ENCODE measurements around the gene SPPL3. TPM values are rescaled to one million over a fixed set of nuclear protein-coding genes. Genes with fewer than 3 reads are reported as not detected.

Gene SPPL3
- total and polyA plus RNA-seq, 8 donors: 44.5 to 76.2 (median 68.1) TPM

GRCh38 chr12:120722784-120723183 lies 181.4 kb downstream of the SPPL3 start:
- no peak overlapping the region for H3K27ac ChIP-seq
- DNase-seq (no peak), ATAC-seq (no peak)
- H3K4me3 ChIP-seq: no peak overlapping the region
- no peaks in the 10 kb centered on the region for H3K27me3 ChIP-seq
- H3K36me3 ChIP-seq: peaks cover 0 to 69% of the 10 kb centered on the region in 2 donors
- intact Hi-C loops (cut with DNase I): no loop called here
- H3K4me1 ChIP-seq: peaks cover 7 to 59% of the 10 kb centered on the region in 2 donors
- TF ChIP-seq CTCF (IDR thresholded peaks at IDR 0.05): no peak
- H3K9me3 ChIP-seq: no peaks in the 10 kb centered on the region

GRCh38 chr12:120721866-120722265 lies 182.3 kb downstream of the SPPL3 start:
- H3K27ac ChIP-seq: no peak overlapping the region
- no peak for DNase-seq
- intact Hi-C loops (cut with DNase I): no loop called here
- no peak for TF ChIP-seq CTCF (IDR thresholded peaks at IDR 0.05)
- ATAC-seq: no peak
- no peaks in the 10 kb centered on the region for H3K27me3 ChIP-seq
- H3K36me3 ChIP-seq: peaks cover 0 to 71% of the 10 kb centered on the region in 2 donors
- H3K4me3 ChIP-seq: no peak overlapping the region
- no peaks in the 10 kb centered on the region for H3K9me3 ChIP-seq
- H3K4me1 ChIP-seq: peaks cover 7 to 56% of the 10 kb centered on the region in 2 donors

GRCh38 chr12:120720987-120721801 lies 183.0 kb downstream of the SPPL3 start:
- ATAC-seq (no peak), DNase-seq (no peak)
- Histone ChIP-seq H3K36me3 (peaks cover 5 to 77% of the 10 kb centered on the region in 2 donors), H3K9me3 (no peaks in the 10 kb centered on the region), H3K4me1 (peaks cover 7 to 50% of the 10 kb centered on the region in 2 donors), H3K4me3 (no peak overlapping the region), H3K27me3 (no peaks in the 10 kb centered on the region), H3K27ac (peak overlapping the region in 1 of 2 donors; percentile 33)
- TF ChIP-seq CTCF (IDR thresholded peaks at IDR 0.05): no peak
- intact Hi-C loops (cut with DNase I): no loop called here

- Histone ChIP-seq H3K9me3 (no peaks in the 10 kb centered on the region), H3K4me1 (peaks cover 7 to 44% of the 10 kb centered on the region in 2 donors), H3K27me3 (no peaks in the 10 kb centered on the region), H3K27ac (peak overlapping the region in 1 of 2 donors; percentile 33), H3K36me3 (peaks cover 5 to 85% of the 10 kb centered on the region in 2 donors), H3K4me3 (no peak overlapping the region)
- intact Hi-C loops (cut with DNase I): no loop called here
- ATAC-seq (peak; percentile 68), DNase-seq (no peak)
- no peak for TF ChIP-seq CTCF (IDR thresholded peaks at IDR 0.05)
Measured at GRCh38 chr12:120720234-120720986, 183.7 kb downstream of the SPPL3 start.
